ENCODE results near the gene ATP6AP1.

ATP6AP1 gene

DNA sequence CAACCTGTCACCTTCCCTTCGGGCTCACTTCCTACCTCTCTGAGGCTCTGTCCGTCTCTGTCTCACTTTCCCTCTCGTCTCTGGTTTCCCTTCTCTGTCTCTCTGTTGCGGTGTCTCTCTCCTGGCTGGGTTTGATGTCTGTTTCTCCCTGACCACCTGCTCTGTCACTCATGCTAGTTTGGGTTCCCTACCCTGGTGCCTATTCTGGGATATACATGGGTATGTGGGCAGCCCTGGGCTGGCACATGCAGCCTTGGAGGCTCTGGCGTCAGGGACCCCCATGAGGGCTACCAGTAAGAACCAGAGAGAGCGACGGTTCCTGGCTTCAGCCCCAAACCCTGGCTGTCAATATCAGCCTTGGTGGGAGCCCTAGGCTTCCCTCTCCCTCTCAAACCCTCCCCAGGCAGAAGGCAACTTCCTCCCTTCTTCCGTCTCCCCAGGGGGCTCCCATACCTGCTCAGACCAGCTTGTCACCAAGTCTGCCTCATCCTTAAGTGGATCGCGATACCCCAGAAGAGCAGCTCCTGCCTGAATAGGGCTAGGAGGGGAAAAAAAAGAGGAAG lies 19.7 kb upstream of the ATP6AP1 start:
- CTCF ChIA-PET = no interaction called here
- no peak for DNase-seq (ENCODE audit: low spot score)
- POLR2A ChIA-PET (ENCODE audit: low non-redundant PET) = no interaction called here
- peak overlapping the region; percentile 96 for H3K27ac ChIP-seq
- TF ChIP-seq, protein P1, sequence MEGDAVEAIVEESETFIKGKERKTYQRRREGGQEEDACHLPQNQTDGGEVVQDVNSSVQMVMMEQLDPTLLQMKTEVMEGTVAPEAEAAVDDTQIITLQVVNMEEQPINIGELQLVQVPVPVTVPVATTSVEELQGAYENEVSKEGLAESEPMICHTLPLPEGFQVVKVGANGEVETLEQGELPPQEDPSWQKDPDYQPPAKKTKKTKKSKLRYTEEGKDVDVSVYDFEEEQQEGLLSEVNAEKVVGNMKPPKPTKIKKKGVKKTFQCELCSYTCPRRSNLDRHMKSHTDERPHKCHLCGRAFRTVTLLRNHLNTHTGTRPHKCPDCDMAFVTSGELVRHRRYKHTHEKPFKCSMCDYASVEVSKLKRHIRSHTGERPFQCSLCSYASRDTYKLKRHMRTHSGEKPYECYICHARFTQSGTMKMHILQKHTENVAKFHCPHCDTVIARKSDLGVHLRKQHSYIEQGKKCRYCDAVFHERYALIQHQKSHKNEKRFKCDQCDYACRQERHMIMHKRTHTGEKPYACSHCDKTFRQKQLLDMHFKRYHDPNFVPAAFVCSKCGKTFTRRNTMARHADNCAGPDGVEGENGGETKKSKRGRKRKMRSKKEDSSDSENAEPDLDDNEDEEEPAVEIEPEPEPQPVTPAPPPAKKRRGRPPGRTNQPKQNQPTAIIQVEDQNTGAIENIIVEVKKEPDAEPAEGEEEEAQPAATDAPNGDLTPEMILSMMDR (conservative IDR thresholded peaks at IDR 0.05; ENCODE audit: low read depth) = no peak

DNA sequence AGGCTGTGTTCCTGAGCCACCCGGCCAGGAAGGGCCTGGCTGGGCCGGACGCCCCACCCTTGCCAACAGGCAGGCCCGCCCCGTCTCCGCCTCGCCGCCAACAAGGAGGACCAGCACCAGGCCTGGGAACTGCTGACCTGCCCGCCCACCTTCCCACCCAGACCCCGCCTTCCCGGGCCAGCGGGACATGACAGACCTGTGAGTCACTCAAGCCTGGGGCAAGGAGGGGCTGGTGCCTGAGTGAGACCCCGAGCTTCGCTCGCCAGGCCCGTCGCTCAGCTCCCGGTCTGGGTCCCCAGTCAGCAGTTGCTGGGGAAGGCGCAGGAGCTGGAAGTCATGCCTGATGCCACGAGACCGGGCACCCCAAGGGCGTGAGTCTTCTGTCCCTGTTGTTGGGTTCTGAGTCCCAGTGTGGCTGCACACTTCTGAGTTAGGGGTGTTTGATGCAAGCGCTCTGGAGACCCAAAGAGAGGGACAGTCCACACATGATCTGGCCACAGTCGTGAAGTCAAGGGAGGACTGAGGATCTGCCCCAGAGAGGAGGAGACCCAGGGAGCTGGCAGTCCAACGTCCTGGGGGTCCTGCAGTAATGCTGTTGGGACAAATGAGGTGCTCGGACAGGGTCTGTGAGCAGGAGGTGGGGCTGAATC lies 19.1 kb upstream of the ATP6AP1 start, which contains the start of gene DNASE1L1:
DNASE1L1 (minus strand) TSS at position 33 of the 650 bp plus-strand sequence. CDS start 3,686 bp downstream, outside the sequence.
- TF ChIP-seq, protein P1 (conservative IDR thresholded peaks at IDR 0.05; ENCODE audit: low read depth) = no peak
- peak within 1 kb of the TSS; percentile 96 for H3K27ac ChIP-seq
- ChIA-PET CTCF (no interaction called here), POLR2A (ENCODE audit: low non-redundant PET) (interaction anchor here (1.2 kb wide), 1 partner anchor 9 kb away, joined by 5 read pairs; no protein-coding TSS in a partner anchor)
- peak; percentile 70 for DNase-seq (ENCODE audit: low spot score)

DNA sequence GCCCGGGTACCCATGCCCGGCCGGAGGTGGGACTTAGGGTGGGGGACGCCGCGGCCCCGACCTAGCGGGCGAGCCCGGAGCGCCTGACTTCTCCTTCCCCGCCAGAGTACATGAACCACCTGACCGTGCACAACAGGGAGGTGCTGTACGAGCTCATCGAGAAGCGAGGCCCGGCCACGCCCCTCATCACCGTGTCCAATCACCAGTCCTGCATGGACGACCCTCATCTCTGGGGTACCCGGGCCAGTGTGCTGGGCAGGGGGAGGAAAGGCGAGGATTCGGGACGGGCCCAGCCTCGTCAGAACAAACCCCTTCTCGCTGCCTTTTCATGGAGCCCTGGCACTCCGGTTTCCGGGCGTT lies 16.5 kb upstream of the ATP6AP1 start:
- ChIA-PET POLR2A (ENCODE audit: low non-redundant PET) (no interaction called here), CTCF (interaction anchor here (0.5 kb wide), 1 partner anchor 104 kb away, joined by 3 read pairs; no protein-coding TSS in a partner anchor)
- no peak for DNase-seq (ENCODE audit: low spot score)
- peak overlapping the region; percentile 96 for H3K27ac ChIP-seq
- TF ChIP-seq, protein P1 (conservative IDR thresholded peaks at IDR 0.05; ENCODE audit: low read depth) = no peak

DNA sequence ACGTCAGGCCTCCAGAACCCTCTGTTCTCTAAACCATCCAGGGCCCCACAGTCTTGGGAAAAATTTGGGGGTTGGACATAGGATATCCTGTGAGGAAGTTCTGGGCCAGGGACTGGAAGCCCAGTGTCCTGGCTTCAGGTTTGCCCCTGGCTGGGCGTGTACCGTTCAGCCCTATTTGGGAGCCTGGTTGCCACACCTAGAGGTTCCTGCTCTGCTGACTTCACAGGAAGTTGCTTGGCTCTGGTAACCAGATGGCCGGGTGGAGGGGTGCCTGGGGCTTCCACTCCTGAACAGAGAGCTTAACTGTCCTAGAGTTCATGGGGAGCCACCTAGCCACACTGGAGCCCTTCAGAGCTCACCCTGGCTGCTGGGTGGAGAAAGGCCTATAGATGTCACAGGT lies 16.0 kb upstream of the ATP6AP1 start:
- DNase-seq (ENCODE audit: low spot score) = no peak
- POLR2A ChIA-PET (ENCODE audit: low non-redundant PET) = no interaction called here
- H3K27ac ChIP-seq = peak overlapping the region; percentile 96
- TF ChIP-seq, protein P1 (conservative IDR thresholded peaks at IDR 0.05; ENCODE audit: low read depth) = no peak
- CTCF ChIA-PET = interaction anchor here (0.5 to 0.6 kb wide), 2 partner anchors 11 to 104 kb away, joined by 3 to 8 read pairs; no protein-coding TSS in a partner anchor

DNA sequence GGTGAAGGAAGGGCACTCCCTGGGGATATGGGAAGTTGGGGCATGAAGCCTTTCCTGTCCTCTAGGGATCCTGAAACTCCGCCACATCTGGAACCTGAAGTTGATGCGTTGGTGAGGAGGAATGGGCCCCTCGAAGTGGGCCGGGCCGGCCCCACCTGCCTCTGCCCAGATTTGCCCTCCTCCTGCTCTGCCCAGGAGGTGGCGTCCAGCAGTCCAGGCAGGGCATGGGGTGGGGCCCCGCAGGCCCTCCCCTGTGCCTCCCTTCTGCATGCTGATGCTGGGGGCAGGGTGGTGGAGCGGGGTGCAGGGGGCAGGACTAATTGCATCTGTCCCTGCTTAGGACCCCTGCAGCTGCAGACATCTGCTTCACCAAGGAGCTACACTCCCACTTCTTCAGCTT lies 15.3 kb upstream of the ATP6AP1 start:
- H3K27ac ChIP-seq = peak overlapping the region; percentile 96
- CTCF ChIA-PET = interaction anchor here (0.6 kb wide), 1 partner anchor 11 kb away, joined by 8 read pairs; no protein-coding TSS in a partner anchor
- POLR2A ChIA-PET (ENCODE audit: low non-redundant PET) = no interaction called here
- TF ChIP-seq, protein P1 (conservative IDR thresholded peaks at IDR 0.05; ENCODE audit: low read depth) = no peak
- no peak for DNase-seq (ENCODE audit: low spot score)

DNA sequence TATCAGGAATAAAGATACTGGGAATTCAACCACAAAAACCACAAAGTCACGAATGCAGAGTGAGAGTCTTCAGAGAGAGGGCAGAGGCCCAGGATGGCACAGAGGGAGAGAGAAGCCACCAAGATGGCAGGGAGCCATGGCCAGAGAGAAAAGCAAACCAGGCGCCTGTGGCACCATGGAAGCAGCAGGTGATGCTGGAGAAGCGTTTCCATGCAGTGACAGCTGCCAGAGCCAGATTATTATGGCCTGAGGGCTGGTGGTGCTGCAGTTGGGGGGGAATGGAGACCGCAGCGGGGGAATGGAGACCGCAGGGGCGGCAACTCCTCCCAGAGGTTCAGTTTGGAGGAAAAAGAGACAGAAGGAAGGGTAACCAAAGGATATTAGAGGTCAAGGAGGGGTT lies 11.3 kb upstream of the ATP6AP1 start:
- H3K27ac ChIP-seq = no peak overlapping the region
- POLR2A ChIA-PET (ENCODE audit: low non-redundant PET) = no interaction called here
- no peak for DNase-seq (ENCODE audit: low spot score)
- CTCF ChIA-PET = no interaction called here
- TF ChIP-seq, protein P1 (conservative IDR thresholded peaks at IDR 0.05; ENCODE audit: low read depth) = no peak
